Stimulated activated CD4-positive, alpha-beta T cell treated with anti-CD3 and anti-CD28 coated beads, TNF-alpha, amount 100 ng/mL, for 4 hours (primary cell): ENCODE results near the gene CD180.
A peak's percentile ranks its signal among the peaks of the same experiment; 100 is the strongest.

Experiments used
- DNase-seq, 3 experiments: peaks; one replicate each; pipeline ENCODE4 v3.0.0-alpha.2; 2020; ENCODE audit warnings: low read depth in 3 of 3

CD180 gene

DNA sequence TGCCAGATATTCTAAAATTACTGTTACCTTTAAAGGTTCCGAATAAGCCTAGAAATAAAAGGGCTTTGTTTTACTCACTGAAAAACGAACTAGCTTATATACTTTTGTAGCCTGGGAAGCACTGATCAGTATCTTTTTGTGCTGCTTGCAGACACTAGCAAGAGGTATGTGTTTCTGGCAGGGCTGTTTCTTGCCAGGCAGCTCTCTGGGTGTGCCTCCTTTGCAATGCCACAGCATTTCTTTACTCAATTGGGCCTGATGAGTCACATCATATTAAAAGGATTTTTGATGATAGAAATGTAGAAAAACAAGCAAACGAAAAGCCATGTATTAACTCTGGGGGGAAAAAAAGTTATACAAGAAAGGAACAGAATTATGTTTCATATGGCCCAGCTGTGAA lies 35.6 kb downstream of the CD180 start:
- DNase-seq: peak in 1 of 3 experiments; percentile 26

DNA sequence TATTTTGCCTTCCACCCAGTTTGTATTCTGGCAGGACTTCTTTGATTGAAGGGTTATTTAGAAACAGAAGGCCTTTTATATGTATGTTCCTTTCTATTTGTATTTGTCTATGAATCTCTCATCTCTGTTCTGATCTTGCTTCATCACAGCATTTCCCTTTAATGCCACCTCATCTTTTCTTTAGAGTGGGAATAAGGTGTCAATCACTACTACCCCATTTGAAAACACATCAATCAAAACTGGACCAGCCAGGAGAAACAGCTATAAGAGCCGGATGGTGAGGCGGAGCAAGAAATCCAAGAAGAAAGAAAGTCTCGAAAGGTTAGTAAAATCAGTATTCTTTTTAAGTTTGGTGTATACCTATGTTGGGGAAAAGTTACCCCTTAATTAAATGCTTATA lies 36.3 kb downstream of the CD180 start:
- DNase-seq: no peak

DNA sequence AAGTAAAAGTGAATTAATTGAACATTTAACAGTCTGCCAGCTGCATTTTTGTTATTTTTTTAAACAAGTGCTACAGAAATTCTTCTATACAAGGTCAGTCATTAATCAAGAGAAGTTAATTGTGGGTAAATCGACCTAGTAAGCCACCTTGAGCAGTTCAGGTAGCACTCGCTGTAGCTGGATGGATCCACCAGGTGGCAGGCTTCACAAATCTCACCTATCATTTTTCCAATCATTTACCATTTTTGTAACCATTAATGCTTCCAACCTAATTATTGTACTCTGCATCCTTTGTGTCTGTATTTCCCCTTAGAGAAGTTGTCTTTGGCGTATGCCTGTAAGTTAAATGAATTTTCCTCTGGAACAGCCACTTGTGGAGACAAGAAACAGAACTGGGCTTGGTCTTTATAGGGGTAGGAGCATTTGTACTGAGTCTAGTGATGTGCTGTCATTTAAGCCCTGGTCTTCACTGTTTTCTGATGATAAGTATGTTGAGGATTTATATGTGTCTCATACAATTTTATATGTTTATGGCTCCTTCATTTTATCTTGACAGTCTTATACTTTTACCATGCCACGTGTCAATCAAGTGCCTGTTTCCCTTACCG lies 39.5 kb downstream of the CD180 start:
- DNase-seq: peak in 1 of 3 experiments; percentile 34

DNA sequence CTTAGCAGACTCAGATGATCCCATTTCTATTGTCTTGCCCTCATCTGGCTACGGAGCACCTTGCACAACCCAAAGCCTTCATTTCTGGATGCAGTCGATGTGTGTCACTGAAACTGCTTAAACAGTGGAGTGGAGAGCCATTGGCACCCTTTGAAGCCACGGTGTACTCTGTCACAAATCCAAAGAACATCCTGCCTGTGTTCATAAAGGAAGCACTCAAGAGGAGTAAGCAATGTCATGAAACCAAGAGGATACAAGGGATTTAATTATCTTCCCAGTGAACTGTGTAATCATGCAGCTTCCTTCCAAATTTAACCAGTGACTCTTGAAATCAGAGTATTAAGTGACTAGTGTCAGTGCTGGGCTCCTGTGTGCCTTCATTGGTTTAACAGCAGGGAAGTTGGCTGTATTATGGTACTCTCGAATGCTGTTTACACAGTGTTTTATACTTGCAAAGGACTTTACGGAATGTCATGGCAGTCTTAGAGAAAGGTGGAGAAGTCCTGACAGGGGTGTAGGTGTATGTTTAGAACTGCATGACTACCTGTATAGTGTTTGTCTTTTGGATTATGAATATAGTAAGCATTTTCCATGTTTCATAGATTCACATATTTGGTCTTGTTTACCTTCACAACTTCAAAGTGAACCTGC lies 41.9 kb downstream of the CD180 start:
- no peak for DNase-seq

DNA sequence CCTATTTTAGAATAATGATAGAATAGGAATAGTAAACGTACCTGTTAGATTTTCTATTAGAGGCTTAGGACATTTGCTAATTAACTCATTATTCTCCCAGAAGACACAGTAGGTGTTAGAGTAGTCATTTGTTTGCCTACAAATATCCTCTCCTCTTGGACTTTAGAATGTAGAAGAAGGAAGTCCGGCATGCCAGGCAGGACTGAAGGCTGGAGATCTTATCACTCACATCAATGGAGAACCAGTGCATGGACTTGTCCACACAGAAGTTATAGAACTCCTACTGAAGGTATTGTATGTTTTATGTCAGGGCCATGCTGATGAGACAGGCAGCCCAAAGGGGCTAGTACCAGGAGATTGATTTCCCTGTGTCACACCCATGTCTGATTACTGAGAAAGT lies 43.3 kb downstream of the CD180 start:
- no peak for DNase-seq

DNA sequence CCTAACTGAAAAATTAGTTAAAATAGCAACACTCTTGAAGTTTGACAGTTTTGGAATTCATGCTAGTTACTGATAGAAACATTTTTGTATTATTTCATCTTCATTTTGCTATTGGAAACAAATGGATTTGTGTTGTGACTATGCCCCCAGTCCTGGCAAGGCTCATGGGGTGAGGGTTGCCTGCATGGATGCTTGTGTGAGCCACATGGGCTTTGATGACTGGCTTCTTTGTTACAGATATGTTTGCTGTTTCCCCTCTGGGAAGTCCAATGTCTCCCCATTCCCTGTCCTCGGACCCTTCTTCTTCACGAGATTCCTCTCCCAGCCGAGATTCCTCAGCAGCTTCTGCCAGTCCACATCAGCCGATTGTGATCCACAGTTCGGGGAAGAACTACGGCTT lies 44.2 kb downstream of the CD180 start:
- DNase-seq: no peak

DNA sequence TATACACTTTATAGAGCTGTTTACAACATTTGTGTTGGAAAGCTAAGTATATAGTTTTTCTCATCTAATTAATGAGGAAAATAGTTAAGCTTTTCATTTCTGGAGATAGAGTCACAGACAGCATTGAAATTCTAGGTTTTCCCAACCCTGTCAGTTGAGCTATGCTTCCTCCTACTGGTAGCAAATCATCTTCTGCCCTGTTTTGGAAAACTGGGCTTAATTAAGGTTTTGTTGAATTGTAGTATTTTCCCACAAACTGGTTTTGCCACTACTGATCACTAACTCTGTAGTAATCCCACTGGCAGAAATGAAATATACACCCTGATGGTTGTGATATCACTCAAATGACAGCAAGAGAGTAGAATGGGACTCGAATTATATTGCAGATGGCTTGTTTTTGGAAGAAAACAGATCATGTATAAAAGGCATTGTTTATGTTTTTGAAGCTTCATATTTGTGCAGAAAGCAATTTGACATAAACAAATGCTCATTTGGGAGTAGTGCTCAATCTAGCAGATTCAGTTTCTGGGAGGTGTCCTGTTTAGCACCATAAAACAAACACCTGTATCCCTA lies 46.6 kb downstream of the CD180 start:
- no peak for DNase-seq

DNA sequence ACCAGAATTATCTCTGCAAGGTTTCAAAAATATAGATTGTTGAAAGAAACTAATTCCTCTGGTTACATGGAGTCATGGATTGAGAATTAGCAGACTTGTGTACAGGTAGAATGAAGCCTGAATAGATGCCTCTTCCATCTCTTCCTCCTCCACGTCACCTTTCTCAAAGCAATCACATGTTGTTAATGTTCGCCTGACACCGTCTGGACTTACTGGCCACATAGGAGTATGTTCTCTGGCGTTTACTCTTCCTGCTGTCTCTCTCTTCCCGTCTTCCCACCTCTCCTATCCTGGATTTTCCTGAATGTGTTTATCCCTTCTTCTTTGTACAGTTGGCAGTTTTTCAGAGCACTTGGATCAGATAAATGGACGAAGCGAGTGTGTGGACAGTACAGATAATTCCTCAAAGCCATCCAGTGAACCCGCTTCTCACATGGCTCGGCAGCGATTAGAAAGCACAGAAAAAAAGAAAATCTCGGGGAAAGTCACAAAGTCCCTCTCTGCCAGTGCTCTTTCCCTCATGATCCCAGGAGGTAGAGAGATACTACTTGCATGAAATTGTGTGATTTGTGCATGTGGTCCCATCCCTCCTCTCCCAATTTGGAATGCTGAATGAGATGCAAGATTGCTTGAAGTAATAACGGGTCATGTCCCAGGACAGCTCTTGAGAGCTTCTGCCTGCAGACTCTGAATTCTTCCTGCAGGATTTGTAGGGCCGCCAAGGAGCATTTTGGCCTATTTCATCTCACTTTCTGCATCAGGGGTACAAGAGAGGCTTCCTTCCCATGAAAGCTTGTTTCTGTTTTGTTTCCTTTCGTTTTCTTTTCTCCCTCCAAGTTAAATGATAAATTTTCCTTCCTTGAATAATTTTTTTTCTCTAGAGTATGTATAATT lies 47.3 kb downstream of the CD180 start:
- DNase-seq: no peak

DNA sequence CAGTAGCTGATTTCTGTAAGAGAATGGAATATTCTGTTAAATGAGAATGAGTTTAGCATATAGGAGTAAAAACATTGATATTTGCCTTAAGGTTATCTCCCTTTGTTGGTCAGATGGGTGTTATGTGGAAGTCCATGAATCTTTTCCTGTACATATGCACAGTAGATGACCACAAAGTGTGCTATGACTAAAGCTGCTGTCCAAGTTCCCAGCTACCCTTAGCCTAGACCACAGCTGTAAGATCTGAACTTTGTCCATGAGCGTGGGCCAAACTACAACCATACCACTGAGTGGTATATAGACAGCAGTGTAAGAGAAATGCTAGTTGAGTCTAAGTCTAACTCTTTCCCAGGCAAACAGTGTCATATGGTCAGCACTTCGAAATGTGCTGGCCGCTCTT lies 48.8 kb downstream of the CD180 start:
- no peak for DNase-seq

DNA sequence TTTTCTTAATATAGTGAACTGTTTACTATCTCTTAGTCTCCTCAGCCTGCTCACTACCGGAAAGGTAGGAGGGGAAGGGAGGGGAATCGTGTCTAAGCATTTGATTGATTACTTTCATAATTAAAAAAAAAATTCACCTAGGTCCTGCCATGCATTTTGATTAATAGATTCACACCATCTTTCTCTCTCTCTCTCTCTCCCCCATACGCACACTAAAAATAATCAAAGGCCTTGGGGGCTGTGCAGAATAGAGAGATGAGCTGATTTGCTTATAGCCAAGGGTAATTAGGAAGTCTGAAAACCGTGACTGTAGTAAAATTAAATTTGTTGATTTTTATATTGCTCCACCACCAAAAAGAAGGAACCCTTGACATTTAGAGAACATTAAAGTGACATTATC lies 49.6 kb downstream of the CD180 start:
- DNase-seq: no peak

DNA sequence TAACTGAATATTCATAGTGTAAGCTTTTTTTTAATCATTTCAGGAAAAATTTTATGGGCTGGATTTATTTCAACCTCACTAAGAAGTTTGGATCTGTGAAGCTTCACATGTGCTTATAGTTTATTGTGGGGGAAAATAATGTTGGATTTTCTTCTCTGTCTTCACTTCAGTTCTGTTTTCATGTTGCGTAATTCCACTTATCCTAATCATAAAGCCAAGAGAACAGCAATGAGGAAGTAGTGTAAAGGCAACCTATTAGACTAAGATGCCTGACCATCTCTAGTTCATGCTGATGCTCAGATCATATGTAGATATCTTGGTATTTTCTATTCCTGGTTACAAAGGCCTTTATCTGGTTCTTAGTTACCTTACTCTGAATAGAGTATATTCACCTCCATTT lies 50.0 kb downstream of the CD180 start:
- DNase-seq: no peak

DNA sequence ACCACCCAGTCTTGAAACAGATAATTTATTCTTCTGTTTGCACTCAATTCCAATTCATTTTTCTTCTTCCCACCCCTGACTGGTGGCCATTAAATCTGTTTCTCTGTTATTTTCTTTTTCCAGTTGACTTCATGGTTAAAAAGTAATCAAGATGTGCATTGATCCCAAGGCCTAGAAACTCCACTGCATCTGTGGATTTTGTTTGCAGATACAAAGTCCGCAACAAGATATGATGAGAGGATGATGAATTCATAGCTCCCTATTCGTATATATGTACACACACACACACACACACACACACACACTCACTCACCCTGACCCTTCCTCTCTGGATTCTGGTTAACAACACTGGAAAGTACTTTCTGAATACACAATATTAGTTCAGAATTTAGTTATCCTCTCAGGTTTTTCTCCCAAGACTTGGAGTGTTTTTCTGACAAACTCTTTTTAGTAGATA lies 52.4 kb downstream of the CD180 start:
- no peak for DNase-seq

DNA sequence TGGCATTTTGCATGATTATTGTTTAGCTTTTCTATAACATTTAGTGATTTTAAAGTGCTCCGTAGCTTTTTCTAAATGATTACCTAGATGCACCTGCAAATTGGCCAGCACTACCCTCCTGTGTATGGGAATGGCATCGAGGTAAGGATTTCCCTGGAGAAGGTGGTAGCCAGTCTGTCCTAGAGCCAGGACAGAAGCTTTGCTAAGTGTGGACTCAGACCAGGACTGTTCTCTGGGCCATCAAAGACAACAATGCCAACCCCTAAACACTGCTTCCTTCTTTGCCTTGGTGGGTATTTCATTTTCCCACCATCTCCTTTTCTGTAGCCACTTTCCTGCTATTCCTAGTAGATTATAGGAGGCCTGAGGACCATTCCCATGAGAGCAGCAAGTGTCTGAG lies 53.0 kb downstream of the CD180 start:
- no peak for DNase-seq

DNA sequence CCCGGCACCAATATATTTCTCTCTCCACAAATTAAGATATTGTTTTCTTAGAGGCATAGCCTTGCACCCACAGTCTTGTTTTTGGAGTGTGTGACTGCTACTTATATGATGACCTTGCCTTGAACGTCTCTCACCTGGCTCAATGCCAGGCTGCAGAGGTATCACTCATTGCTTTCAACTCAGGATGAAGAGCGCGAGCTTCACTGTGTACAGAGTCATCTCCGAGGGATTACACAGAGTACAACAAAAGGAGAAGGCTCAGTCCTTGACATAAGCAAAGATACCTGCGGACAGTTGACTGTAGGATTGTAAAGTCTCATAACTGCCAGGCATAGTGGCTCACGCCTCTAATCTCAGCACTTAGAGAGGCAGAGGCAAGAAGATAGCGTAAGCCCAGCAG lies 53.8 kb downstream of the CD180 start:
- DNase-seq: no peak

DNA sequence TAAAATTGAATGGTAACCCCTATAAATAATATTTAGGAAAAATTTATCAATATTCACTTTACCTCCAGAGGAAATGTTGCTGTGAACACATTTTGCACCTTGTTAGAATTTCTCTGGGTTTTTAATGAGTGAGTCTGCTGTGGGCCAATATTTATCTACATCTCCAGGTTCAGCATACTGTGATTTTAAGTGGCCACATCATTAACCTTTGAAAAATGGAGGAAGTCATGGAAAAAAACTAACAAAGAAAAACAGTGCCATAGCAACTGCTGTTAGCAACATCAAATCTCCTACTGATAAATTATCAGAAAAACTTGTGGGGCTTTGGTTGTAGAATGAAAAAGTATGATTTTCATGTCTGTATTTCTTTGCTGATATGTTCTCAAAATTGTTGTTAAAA lies 55.0 kb downstream of the CD180 start:
- no peak for DNase-seq

DNA sequence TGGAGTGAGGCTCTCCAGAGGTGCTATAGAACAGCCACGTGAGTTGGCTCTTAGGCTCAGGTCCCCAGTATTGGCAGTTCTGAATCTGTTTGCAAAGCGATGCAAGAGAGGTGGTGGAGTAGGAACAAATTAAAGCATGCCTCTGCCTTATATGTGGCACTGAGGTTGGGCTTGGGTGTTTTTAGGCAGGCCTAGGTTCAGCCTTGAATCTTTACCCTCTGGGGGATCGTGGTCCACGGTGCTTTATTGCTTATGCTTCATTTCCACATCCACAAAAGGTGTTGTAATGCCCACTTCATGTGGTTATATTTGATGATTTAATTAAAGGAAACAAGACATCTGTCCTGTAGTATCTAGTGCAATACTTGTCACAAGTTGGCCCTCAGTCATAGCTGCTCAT lies 56.2 kb downstream of the CD180 start:
- DNase-seq: no peak

DNA sequence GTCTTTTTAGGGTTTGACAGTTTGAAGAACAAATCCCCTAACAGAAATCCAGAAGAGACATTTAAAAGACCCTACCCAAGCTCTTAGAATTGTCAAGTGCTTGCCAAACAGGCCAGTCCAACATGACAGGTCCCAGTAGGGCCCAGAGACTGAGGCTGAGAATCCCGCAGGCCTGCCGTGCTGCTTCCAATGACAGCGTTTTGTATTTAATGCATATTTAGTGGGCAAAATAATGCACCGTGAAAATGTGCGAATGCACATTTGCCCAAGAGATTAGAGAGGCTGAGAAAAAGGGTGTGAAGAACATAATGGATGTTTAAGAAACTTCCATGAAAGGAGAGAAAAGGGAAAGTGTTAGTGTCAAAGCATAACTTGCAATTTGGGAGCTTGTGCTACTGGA lies 57.6 kb downstream of the CD180 start:
- DNase-seq: no peak

DNA sequence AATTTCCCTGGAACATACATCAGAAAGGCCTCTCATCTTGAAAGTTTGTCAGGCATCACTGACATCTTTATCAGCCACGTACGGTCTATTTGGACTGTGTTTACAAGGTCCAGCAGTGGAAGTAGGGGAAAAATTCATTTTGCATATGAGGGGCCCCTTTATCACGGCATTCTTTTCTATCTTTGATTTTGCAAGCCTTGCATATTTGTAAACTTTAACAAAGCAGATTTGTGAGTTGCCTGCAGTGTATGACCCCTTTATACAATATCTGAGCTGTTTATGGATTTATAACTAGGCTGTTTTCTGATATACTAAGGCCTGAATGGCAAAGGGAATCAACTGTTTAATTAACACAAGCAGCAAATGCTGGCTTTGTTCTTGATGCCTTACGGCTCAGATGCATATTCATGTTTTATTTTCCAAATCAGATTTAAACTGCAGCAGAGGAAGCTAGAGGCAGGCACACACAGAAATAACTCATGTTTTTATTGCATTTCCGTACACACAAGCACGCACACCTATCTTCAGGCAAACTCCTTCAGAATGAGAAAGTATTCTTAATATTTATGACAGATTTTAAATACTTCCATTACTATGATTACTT lies 61.1 kb downstream of the CD180 start:
- no peak for DNase-seq

DNA sequence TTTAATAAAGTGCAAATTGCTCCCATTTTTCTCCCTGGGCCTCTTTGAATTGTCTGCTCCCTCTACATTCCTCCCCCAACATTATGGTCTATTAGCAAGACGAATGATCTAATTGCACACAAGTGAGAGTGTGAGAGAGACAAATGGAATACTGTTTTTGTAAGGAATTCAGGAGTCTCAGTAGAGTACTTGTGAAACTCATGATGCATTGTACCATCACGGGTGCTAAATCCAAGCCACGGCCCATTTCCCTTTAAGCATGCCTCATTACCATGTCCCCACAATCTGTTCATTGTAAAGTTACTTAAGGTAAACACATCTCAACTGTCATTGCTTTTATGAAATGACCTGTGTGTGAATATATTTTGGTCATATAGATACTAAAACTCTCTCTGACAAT lies 62.8 kb downstream of the CD180 start:
- no peak for DNase-seq

DNA sequence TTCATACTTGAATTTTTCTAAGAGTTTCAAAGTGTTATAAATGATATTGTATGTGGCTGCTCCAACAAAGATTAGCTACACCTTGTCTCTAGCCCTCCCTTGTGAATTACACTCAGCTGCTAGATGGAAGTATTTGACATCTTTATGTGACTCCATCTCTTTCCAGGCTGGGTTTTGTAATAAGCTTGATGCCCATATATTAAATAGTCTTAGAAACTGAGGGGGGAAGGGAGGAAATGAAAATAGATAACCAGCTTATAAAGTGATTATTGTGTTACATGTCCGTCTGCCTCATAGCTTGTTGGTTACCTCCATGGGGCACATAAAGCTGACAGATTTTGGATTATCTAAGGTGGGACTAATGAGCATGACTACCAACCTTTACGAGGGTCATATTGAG lies 63.4 kb downstream of the CD180 start:
- no peak for DNase-seq

DNA sequence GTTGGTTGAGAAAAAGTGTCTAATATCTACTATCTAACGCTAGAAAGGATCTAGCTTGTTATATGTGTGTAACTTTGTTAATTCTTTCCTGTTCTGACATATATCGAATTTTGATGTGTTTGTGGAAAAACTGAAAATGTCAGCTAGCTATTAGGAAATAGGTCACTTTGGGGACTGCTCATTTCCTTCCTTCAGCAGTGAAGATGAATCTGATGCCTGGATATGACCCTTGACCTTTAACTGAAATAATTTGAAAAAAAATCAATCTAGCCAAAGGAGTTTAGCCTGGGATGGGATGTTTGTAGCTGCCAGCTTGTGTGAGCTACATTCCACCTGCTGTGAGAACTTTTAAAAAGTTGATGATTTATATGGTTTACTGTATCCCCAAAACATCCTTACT lies 66.8 kb downstream of the CD180 start:
- no peak for DNase-seq
